WTC11 (cell line): Measurements from ENCODE around the gene TIMM8B. TPM values are rescaled to one million over a fixed set of nuclear protein-coding genes. Genes with fewer than 3 reads are reported as not detected.

ENCODE experiments used
- ATAC-seq: fragments of 200-7000 bp; cut with Tn5 transposase; 2 replicates; pipeline ENCODE4 v1.10.0; 2021; ENCODE audit warnings: mild to moderate bottlenecking, moderate library complexity
- CTCF ChIA-PET: fragments of 300-600 bp; sonication (Branson Sonifier 250); formaldehyde crosslinking; loops from one replicate; lab custom pipeline; 2021; ENCODE audit warnings: antibody characterized with exemption; lab: Charles Lee
- POLR2A ChIA-PET: fragments of 350-600 bp; sonication (Branson Sonifier 250); formaldehyde crosslinking; loops from one replicate; lab custom pipeline; 2021; ENCODE audit warnings: antibody characterized with exemption; lab: Charles Lee
- DNase-seq: peaks from one replicate; pipeline ENCODE4 v3.0.0; 2021; ENCODE audit warnings: low spot score
- H3K27ac Mint-ChIP-seq: 2 replicates; pipeline ENCODE4 v1.8.0; 2021; ENCODE audit warnings: mixed read lengths
- H3K27me3 Mint-ChIP-seq: 2 replicates; pipeline ENCODE4 v1.8.0; 2021; ENCODE audit warnings: low read depth, mild to moderate bottlenecking, moderate library complexity, mixed read lengths
- H3K36me3 Mint-ChIP-seq: 2 replicates; pipeline ENCODE4 v1.8.0; 2021; ENCODE audit warnings: mixed read lengths
- H3K4me1 Mint-ChIP-seq: 2 replicates; pipeline ENCODE4 v1.8.0; 2022; ENCODE audit warnings: mixed read lengths
- H3K4me3 Mint-ChIP-seq: 2 replicates; pipeline ENCODE4 v1.8.0; 2021; ENCODE audit warnings: mild to moderate bottlenecking, moderate library complexity, mixed read lengths
- H3K9me3 Mint-ChIP-seq: 2 replicates; pipeline ENCODE4 v1.8.0; 2021; ENCODE audit warnings: mixed read lengths
- CBFB ChIP-seq: sonication (generic); formaldehyde crosslinking; IDR thresholded peaks from 2 replicates; pipeline ENCODE4 v1.8.1; 2022; ENCODE audit warnings: mild to moderate bottlenecking, low read depth, missing genetic modification reagents
- CREM ChIP-seq: sonication (generic); formaldehyde crosslinking; IDR thresholded peaks from 2 replicates; pipeline ENCODE4 v1.8.1; 2022; ENCODE audit warnings: mild to moderate bottlenecking, missing genetic modification reagents, moderate library complexity
- E2F5 ChIP-seq: sonication (generic); formaldehyde crosslinking; IDR thresholded peaks from 2 replicates; pipeline ENCODE4 v1.8.1; 2022; ENCODE audit warnings: mild to moderate bottlenecking, moderate library complexity, missing genetic modification reagents
- ELF4 ChIP-seq: sonication (generic); formaldehyde crosslinking; IDR thresholded peaks from 2 replicates; pipeline ENCODE4 v1.8.1; 2022; ENCODE audit warnings: low read depth, mild to moderate bottlenecking, moderate library complexity, missing genetic modification reagents
- EMX1 ChIP-seq: fragments of 250-450 bp; sonication (Bioruptor Pico); IDR thresholded peaks from 2 replicates; pipeline ENCODE4 v1.8.0; 2021; ENCODE audit warnings: mild to moderate bottlenecking
- FOXP1 ChIP-seq: sonication (generic); formaldehyde crosslinking; IDR thresholded peaks from 2 replicates; pipeline ENCODE4 v1.8.0; 2022; ENCODE audit warnings: missing genetic modification reagents, mild to moderate bottlenecking, moderate library complexity, borderline replicate concordance
- GABPB1 ChIP-seq: sonication (generic); formaldehyde crosslinking; IDR thresholded peaks from 2 replicates; pipeline ENCODE4 v1.8.1; 2023; ENCODE audit warnings: mild to moderate bottlenecking, missing genetic modification reagents
- GTF2I ChIP-seq: fragments of 250-450 bp; sonication (Bioruptor Pico); conservative IDR thresholded peaks from 2 replicates; pipeline ENCODE4 v1.4.0; 2021; ENCODE audit warnings: mild to moderate bottlenecking
- IRF1 ChIP-seq: sonication (generic); formaldehyde crosslinking; IDR thresholded peaks from 2 replicates; pipeline ENCODE4 v1.8.0; 2023; ENCODE audit warnings: missing genetic modification reagents
- MLX ChIP-seq: sonication (generic); formaldehyde crosslinking; IDR thresholded peaks from 2 replicates; pipeline ENCODE4 v1.8.1; 2023; ENCODE audit warnings: mild to moderate bottlenecking, missing genetic modification reagents, moderate library complexity
- MYBL2 ChIP-seq: sonication (generic); formaldehyde crosslinking; IDR thresholded peaks from 2 replicates; pipeline ENCODE4 v1.8.1; 2023; ENCODE audit warnings: mild to moderate bottlenecking, moderate library complexity, missing genetic modification reagents
- OVOL2 ChIP-seq: fragments of 250-450 bp; sonication (Bioruptor Pico); IDR thresholded peaks from 2 replicates; pipeline ENCODE4 v1.9.0; 2021; ENCODE audit warnings: mild to moderate bottlenecking, borderline replicate concordance
- SMAD3 ChIP-seq: sonication (generic); formaldehyde crosslinking; IDR thresholded peaks from 2 replicates; pipeline ENCODE4 v1.8.0; 2022; ENCODE audit warnings: missing genetic modification reagents, mild to moderate bottlenecking, borderline replicate concordance
- USF1 ChIP-seq: sonication (generic); formaldehyde crosslinking; IDR thresholded peaks from 2 replicates; pipeline ENCODE4 v1.8.0; 2022; ENCODE audit warnings: mild to moderate bottlenecking, missing genetic modification reagents
- ZNF219 ChIP-seq: sonication (generic); formaldehyde crosslinking; IDR thresholded peaks from 2 replicates; pipeline ENCODE4 v1.8.0; 2023; ENCODE audit warnings: missing genetic modification reagents, mild to moderate bottlenecking, borderline replicate concordance
- ZNF396 ChIP-seq: fragments of 250-450 bp; sonication (Bioruptor Pico); IDR thresholded peaks from 2 replicates; pipeline ENCODE4 v1.8.0; 2021; ENCODE audit warnings: mild to moderate bottlenecking, moderate library complexity, borderline replicate concordance
- ZNF423 ChIP-seq: fragments of 250-450 bp; sonication (Bioruptor Pico); IDR thresholded peaks from 2 replicates; pipeline ENCODE4 v2.1.2; 2022; ENCODE audit warnings: mild to moderate bottlenecking, moderate library complexity
- ZNF532 ChIP-seq: fragments of 250-450 bp; sonication (Bioruptor Pico); IDR thresholded peaks from 2 replicates; pipeline ENCODE4 v1.9.0; 2021; ENCODE audit warnings: mild to moderate bottlenecking, borderline replicate concordance
- ZNF671 ChIP-seq: fragments of 250-450 bp; sonication (Bioruptor Pico); IDR thresholded peaks from 2 replicates; pipeline ENCODE4 v1.8.0; 2021; ENCODE audit warnings: mild to moderate bottlenecking
- ZSCAN18 ChIP-seq: fragments of 250-450 bp; sonication (Bioruptor Pico); IDR thresholded peaks from 2 replicates; pipeline ENCODE4 v2.1.2; 2022; ENCODE audit warnings: mild to moderate bottlenecking, moderate library complexity
- total RNA-seq: library from RNA; stranded (reverse); gene quantifications from 3 replicates; pipeline ENCODE4 v1.2.3, GENCODE V29; 2021

TIMM8B gene
- total RNA-seq, 1 experiment from 2014 or later: 88.2 TPM

- CTCF ChIA-PET: interaction anchor here (1.3 to 1.8 kb wide), 3 partner anchors 8 to 47 kb away, joined by 3 to 6 read pairs (median 4); partner anchors contain the start of gene BCO2
Measured at GRCh38 chr11:112128483-112129121, 42.0 kb upstream of the TIMM8B start.

GRCh38 chr11:112127056-112127455, 40.5 kb upstream of the TIMM8B start:
- ATAC-seq (no peak), DNase-seq (no peak)
- POLR2A ChIA-PET: no interaction called here
- Mint-ChIP-seq H3K4me3 (no peak overlapping the region), H3K36me3 (no peaks in the 10 kb centered on the region), H3K9me3 (peaks cover 3% of the 10 kb centered on the region; the same call in 1 of the 2 replicates), H3K4me1 (no peaks in the 10 kb centered on the region), H3K27me3 (no peaks in the 10 kb centered on the region), H3K27ac (no peak overlapping the region)
- TF ChIP-seq EMX1 (no peak), OVOL2 (no peak), MLX (CRISPR knock-in tag) (no peak), GTF2I (CRISPR knock-in tag) (no peak), E2F5 (no peak), ZNF423 (no peak), MYBL2 (CRISPR knock-in tag) (no peak), CBFB (CRISPR knock-in tag) (no peak), ZNF219 (CRISPR knock-in tag) (no peak), SMAD3 (CRISPR knock-in tag) (no peak), GABPB1 (CRISPR knock-in tag) (no peak), IRF1 (no peak)
- CTCF ChIA-PET: interaction anchor here (1.0 to 1.8 kb wide), 2 partner anchors 14 to 48 kb away, joined by 4 to 6 read pairs (median 4); partner anchors contain the start of gene BCO2

More at GRCh38 chr11:112128483-112129121, 42.0 kb upstream of the TIMM8B start:
- no peaks in the 10 kb centered on the region for H3K36me3 Mint-ChIP-seq
- no peak for ATAC-seq
- TF ChIP-seq EMX1 (no peak), FOXP1 (CRISPR knock-in tag) (no peak), CREM (CRISPR knock-in tag) (no peak), USF1 (CRISPR knock-in tag) (no peak), ELF4 (no peak), ZNF396 (no peak)
- TF ChIP-seq, all 79 proteins: peak for 0
- POLR2A ChIA-PET: no interaction called here
- Mint-ChIP-seq H3K27ac (no peak overlapping the region), H3K4me3 (no peak overlapping the region), H3K4me1 (no peaks in the 10 kb centered on the region), H3K27me3 (no peaks in the 10 kb centered on the region), H3K9me3 (no peaks in the 10 kb centered on the region)
- no peak for DNase-seq

GRCh38 chr11:112123129-112123528, 36.6 kb upstream of the TIMM8B start:
- Mint-ChIP-seq H3K27me3 (no peaks in the 10 kb centered on the region), H3K27ac (no peak overlapping the region; the same call in 1 of the 2 replicates), H3K4me1 (no peaks in the 10 kb centered on the region), H3K36me3 (no peaks in the 10 kb centered on the region), H3K9me3 (peaks cover 6% of the 10 kb centered on the region; the same call in 1 of the 2 replicates), H3K4me3 (no peak overlapping the region)
- POLR2A ChIA-PET: interaction anchor here (0.6 kb wide), 1 partner anchor 97 kb away, joined by 3 read pairs; no protein-coding TSS in a partner anchor
- no peak for ATAC-seq
- TF ChIP-seq ZNF671 (CRISPR knock-in tag) (no peak), ZSCAN18 (CRISPR knock-in tag) (no peak), ZNF532 (CRISPR knock-in tag) (no peak), GABPB1 (CRISPR knock-in tag) (no peak)
- CTCF ChIA-PET: interaction anchor here (1.5 to 2.0 kb wide), 4 partner anchors 9 to 21 kb away, joined by 3 to 18 read pairs (median 4); no protein-coding TSS in a partner anchor
- DNase-seq: no peak
